Kidney (tissue), 14 donors: ENCODE data around the gene KCNQ5. TPM values are rescaled to one million over a fixed set of nuclear protein-coding genes. Genes with fewer than 3 reads are reported as not detected.
"Not testable (repeated sequence)": the region's sequence is repeated elsewhere in the genome, so short reads cannot be mapped to it uniquely, and the experiment has no call there.

Source experiments
- DNase-seq, 5 donors: peaks; one replicate each; pipeline ENCODE4 v3.0.0-alpha.2; 2013 to 2020
- FAIRE-seq: peaks from 2 replicates; lab custom pipeline; 2012; peaks lifted over from hg19 to GRCh38; lab: Jason Lieb, UNC
- H3K27ac ChIP-seq, 2 donors: one replicate each; pipeline ENCODE4 v1.7.0; 2013; ENCODE audit warnings: low read depth in 2 of 2, low read length in 2 of 2, inconsistent platforms in 1 of 2
- H3K27me3 ChIP-seq: one replicate; pipeline ENCODE4 v1.7.1; 2013; ENCODE audit warnings: low read length, inconsistent platforms; ENCODE audit not compliant: control insufficient read depth, insufficient read depth
- H3K36me3 ChIP-seq, 3 donors: one replicate each; pipeline versions ENCODE4 v1.7.0 to v1.7.1; 2013; ENCODE audit warnings: low read length in 3 of 3, control low read depth in 1 of 3, inconsistent platforms in 1 of 3; ENCODE audit not compliant: insufficient read depth in 3 of 3, control insufficient read depth in 2 of 3
- H3K4me1 ChIP-seq, 3 donors: one replicate each; pipeline versions ENCODE4 v1.7.0 to v1.7.1; 2013; ENCODE audit warnings: low read length in 3 of 3, inconsistent platforms in 1 of 3, low read depth in 1 of 3; ENCODE audit not compliant: control insufficient read depth in 2 of 3, insufficient read depth in 2 of 3
- H3K4me3 ChIP-seq, 3 donors: one replicate each; pipeline versions ENCODE4 v1.7.0 to v1.8.1; 2013; ENCODE audit warnings: low read length in 3 of 3, control low read depth in 1 of 3, inconsistent platforms in 1 of 3
- H3K9ac ChIP-seq, 3 donors: one replicate each; pipeline versions ENCODE4 v1.7.0 to v1.7.1; 2013; ENCODE audit warnings: low read length in 3 of 3, control low read depth in 1 of 3, inconsistent platforms in 1 of 3
- H3K9me3 ChIP-seq, 3 donors: one replicate each; pipeline versions ENCODE4 v1.7.0 to v1.7.1; 2013; ENCODE audit warnings: low read length in 3 of 3, control low read depth in 1 of 3, inconsistent platforms in 1 of 3; ENCODE audit not compliant: control insufficient read depth in 2 of 3, insufficient read depth in 1 of 3
- intact Hi-C: fragments of 100-400 bp; cut with DNase I; formaldehyde crosslinking; loops from one replicate; pipeline ENCODE4 v1.11.1; 2022
- polyA plus RNA-seq: library from polyadenylated mRNA; stranded (reverse); fragments of 350-450 nt; fragmentation: Illumina TruSeq; extraction: RNeasy Lipid Tissue Mini Kit (QIAGEN cat#74804); gene quantifications from one replicate; pipeline ENCODE4 v1.2.3, GENCODE V29; 2014; ENCODE audit warnings: low read depth, low replicate concordance; ENCODE audit not compliant: insufficient read depth
- total RNA-seq: library from RNA; stranded (reverse); fragmentation: NEBNext Ultra II Directional; extraction: Animal tissue kit (Norgen Biotek cat#: 25700); gene quantifications from one replicate; pipeline ENCODE4 v1.2.1, GENCODE V29; 2021
- TF ChIP-seq, protein P1 (sequence below): IDR thresholded peaks from 3 replicates; pipeline ENCODE4 v1.5.1; 2012; ENCODE audit warnings: mild to moderate bottlenecking, moderate library complexity, borderline replicate concordance; ENCODE audit not compliant: insufficient read depth; ENCODE audit errors: extremely low read depth
- donor health status: control.
- donor health status: control.
- donor health status: control.
- donor health status: control.
- donor health status: control.
- donor health status: DM: yes; HTN: yes; CAD: no.
- donor health status: Normal renal cell carcinoma (clear cell type).

Gene KCNQ5
- total and polyA plus RNA-seq, 2 donors from 2014 or later = 0.50 TPM; not detected in 1

DNA sequence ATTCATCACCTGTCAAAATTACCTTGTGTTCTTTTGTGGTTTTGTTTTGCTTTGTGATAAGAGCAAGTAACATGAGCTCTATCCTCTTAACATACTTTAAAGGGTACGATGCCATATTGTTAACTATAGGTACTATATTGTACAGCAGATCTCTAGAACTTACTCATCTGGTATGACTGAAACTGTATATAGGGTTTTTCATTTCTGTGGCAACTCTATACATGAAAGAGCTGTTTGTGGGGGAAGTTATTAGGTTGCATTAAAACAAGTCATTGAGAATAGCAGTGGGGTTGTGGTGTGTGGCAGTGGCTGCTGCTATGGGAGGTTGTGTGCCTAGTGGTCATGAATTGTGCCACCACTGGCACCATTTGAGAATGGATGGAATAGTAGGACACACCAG lies 268.4 kb downstream of the KCNQ5 start:
- TF ChIP-seq, protein P1, sequence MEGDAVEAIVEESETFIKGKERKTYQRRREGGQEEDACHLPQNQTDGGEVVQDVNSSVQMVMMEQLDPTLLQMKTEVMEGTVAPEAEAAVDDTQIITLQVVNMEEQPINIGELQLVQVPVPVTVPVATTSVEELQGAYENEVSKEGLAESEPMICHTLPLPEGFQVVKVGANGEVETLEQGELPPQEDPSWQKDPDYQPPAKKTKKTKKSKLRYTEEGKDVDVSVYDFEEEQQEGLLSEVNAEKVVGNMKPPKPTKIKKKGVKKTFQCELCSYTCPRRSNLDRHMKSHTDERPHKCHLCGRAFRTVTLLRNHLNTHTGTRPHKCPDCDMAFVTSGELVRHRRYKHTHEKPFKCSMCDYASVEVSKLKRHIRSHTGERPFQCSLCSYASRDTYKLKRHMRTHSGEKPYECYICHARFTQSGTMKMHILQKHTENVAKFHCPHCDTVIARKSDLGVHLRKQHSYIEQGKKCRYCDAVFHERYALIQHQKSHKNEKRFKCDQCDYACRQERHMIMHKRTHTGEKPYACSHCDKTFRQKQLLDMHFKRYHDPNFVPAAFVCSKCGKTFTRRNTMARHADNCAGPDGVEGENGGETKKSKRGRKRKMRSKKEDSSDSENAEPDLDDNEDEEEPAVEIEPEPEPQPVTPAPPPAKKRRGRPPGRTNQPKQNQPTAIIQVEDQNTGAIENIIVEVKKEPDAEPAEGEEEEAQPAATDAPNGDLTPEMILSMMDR = no peak
- Histone ChIP-seq H3K9ac (no peak overlapping the region), H3K4me3 (no peak overlapping the region), H3K27ac (no peak overlapping the region), H3K27me3 (no peaks in the 10 kb centered on the region), H3K9me3 (no peaks in the 10 kb centered on the region), H3K36me3 (no peaks in the 10 kb centered on the region), H3K4me1 (no peaks in the 10 kb centered on the region)
- intact Hi-C loops = no loop called here
- FAIRE-seq (no peak), DNase-seq (no peak)

DNA sequence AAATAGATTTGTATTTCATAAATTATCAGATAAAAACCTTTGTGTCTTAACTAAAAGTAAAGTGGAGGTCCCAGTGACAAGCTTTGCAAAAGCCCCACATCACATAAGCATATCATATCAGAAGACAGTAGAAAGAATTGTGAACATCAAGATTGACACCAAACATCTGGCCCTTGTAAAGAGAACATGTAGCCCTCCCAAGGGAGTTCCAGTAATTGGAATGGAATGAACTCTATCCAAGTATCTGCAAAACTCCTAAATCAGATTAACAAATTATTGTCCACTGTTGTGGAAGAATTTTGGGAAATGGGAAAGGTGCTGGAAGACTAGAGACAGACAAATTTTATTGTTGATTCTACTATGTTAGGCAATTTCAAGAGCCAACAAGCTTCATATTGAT lies 268.8 kb downstream of the KCNQ5 start:
- H3K4me3 ChIP-seq = no peak overlapping the region
- TF ChIP-seq, protein P1 = no peak
- H3K27ac ChIP-seq = no peak overlapping the region
- no peaks in the 10 kb centered on the region for H3K9me3 ChIP-seq
- FAIRE-seq (no peak), DNase-seq (no peak)
- intact Hi-C loops = no loop called here
- no peak overlapping the region for H3K9ac ChIP-seq
- H3K4me1 ChIP-seq = no peaks in the 10 kb centered on the region
- no peaks in the 10 kb centered on the region for H3K36me3 ChIP-seq
- no peaks in the 10 kb centered on the region for H3K27me3 ChIP-seq

DNA sequence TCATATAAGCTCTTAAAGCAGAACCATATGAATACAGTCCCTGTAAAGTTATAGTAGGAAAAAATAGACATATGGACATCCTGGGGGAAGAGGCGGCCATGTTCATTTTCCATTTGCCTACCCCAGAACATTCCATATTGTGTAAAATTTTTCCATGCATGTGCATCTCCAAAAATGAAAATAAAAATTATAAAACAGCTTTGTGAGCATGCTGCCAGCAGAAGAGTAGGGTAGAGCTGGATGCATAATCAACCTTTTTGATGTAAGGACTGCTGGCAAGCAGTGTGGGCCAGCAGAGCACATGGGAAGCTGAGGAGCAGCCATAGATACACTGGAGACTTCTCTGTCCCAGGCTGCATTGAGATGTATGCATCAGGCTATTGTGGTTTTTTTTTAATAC lies 271.0 kb downstream of the KCNQ5 start:
- Histone ChIP-seq H3K4me1 (no peaks in the 10 kb centered on the region), H3K4me3 (no peak overlapping the region), H3K27ac (no peak overlapping the region), H3K27me3 (no peaks in the 10 kb centered on the region), H3K9me3 (no peaks in the 10 kb centered on the region), H3K9ac (no peak overlapping the region), H3K36me3 (no peaks in the 10 kb centered on the region)
- FAIRE-seq (no peak), DNase-seq (no peak)
- TF ChIP-seq, protein P1 = no peak
- intact Hi-C loops = no loop called here

DNA sequence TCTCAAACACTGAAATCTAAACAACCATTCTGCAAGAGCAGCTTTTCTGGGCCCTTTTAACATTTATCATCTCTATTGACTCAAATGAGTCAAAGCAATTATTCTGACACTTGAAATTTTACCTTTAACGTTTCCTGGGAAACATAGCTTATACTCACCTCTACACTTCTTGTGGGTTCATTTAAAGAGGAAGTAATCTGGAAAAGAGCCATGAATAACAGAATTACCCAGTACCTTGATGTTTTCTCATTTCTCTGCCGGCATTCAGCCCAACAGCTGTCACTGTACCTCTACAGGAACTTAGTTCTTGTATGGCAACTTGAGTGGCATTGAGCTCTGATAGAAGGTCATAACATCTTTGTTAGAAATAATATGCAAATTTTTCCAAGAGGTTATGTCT lies 272.2 kb downstream of the KCNQ5 start:
- H3K4me1 ChIP-seq = no peaks in the 10 kb centered on the region
- TF ChIP-seq, protein P1 = no peak
- no peaks in the 10 kb centered on the region for H3K36me3 ChIP-seq
- no peak for FAIRE-seq
- no peaks in the 10 kb centered on the region for H3K27me3 ChIP-seq
- DNase-seq = no peak
- no peak overlapping the region for H3K4me3 ChIP-seq
- H3K9me3 ChIP-seq = no peaks in the 10 kb centered on the region
- intact Hi-C loops = no loop called here
- no peak overlapping the region for H3K27ac ChIP-seq
- H3K9ac ChIP-seq = no peak overlapping the region

DNA sequence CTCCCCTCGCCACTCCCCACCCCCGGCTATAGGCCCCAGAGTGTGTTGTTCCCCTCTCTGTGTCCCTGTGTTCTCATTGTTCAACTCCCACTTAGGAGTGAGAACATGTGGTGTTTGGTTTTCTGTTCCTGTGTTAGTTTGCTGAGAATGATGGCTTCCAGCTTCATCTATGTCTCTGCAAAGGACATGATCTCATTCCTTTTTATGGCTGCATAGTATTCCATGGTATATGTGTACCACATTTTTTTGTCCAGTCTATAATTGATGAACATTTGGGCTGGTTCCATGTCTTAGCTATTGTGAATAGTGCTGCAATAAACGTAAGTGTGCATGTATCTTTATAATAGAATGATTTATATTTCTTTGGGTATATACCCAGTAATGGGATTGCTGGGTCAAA lies 276.4 kb downstream of the KCNQ5 start:
- H3K36me3 ChIP-seq, H3K4me1 ChIP-seq, FAIRE-seq, H3K27ac ChIP-seq, H3K4me3 ChIP-seq, intact Hi-C loops, H3K9me3 ChIP-seq, H3K9ac ChIP-seq, DNase-seq, H3K27me3 ChIP-seq: not testable (repeated sequence)
